Left lobe of liver (tissue), 2 donors: Measurements from ENCODE around the gene DNAJB4. TPM values are rescaled to one million over a fixed set of nuclear protein-coding genes. Genes with fewer than 3 reads are reported as not detected.
"Not testable (repeated sequence)": the region's sequence is repeated elsewhere in the genome, so short reads cannot be mapped to it uniquely, and the experiment has no call there.

ENCODE experiments used
- ATAC-seq: fragments of 200-7000 bp; cut with Tn5 transposase; one replicate; pipeline ENCODE4 v1.9.1; 2020; ENCODE audit warnings: mild to moderate bottlenecking, moderate library complexity
- DNase-seq: peaks from one replicate; pipeline ENCODE4 v3.0.0-alpha.2; 2020; ENCODE audit warnings: low spot score
- total RNA-seq: library from RNA; stranded (reverse); gene quantifications from one replicate; pipeline ENCODE4 v1.2.1, GENCODE V29; 2021
- donor health status: DM: no; HTN: no; CAD: no; lungs with moderate emphysema.
- donor health status: DM: no; HTN: yes; CAD: no.

The DNAJB4 gene
- total RNA-seq, 1 donor from 2014 or later, result 7.3 TPM

- no peak for ATAC-seq
- DNase-seq, result no peak
Measured at GRCh38 chr1:77989744-77990143, 15.0 kb upstream of the DNAJB4 start.

- DNase-seq, result no peak
- no peak for ATAC-seq
Measured at GRCh38 chr1:77990629-77991204, 14.0 kb upstream of the DNAJB4 start.

- DNase-seq (no peak), ATAC-seq (no peak)
Measured at GRCh38 chr1:77991638-77992037, 13.1 kb upstream of the DNAJB4 start.

GRCh38 chr1:77994117-77994705 lies 10.5 kb upstream of the DNAJB4 start:
- DNase-seq (no peak), ATAC-seq (no peak)

GRCh38 chr1:77996734-77997133 lies 8.0 kb upstream of the DNAJB4 start:
- ATAC-seq (no peak), DNase-seq (no peak)

GRCh38 chr1:78000536-78000935 lies 4.2 kb upstream of the DNAJB4 start:
- ATAC-seq, DNase-seq: not testable (repeated sequence)

GRCh38 chr1:78003070-78003746 lies 1.5 kb upstream of the DNAJB4 start:
- no peak for DNase-seq
- no peak for ATAC-seq

GRCh38 chr1:78003882-78004718 lies 639 bp upstream of the DNAJB4 start:
- ATAC-seq, result peak; percentile 61
- DNase-seq, result no peak

GRCh38 chr1:78005448-78005722 lies 646 bp downstream of the DNAJB4 start:
- DNase-seq (no peak), ATAC-seq (no peak)

GRCh38 chr1:78005755-78006154 lies 1.0 kb downstream of the DNAJB4 start:
- ATAC-seq, result peak; percentile 32

GRCh38 chr1:78006521-78006920 lies 1.8 kb downstream of the DNAJB4 start:
- no peak for DNase-seq
- ATAC-seq, result no peak

More at GRCh38 chr1:78005755-78006154, 1.0 kb downstream of the DNAJB4 start:
- DNase-seq, result no peak

GRCh38 chr1:78007677-78008341 lies 3.1 kb downstream of the DNAJB4 start:
- ATAC-seq (no peak), DNase-seq (no peak)

GRCh38 chr1:78009276-78009675 lies 4.5 kb downstream of the DNAJB4 start:
- DNase-seq, result no peak
- ATAC-seq, result no peak

- no peak for DNase-seq
- no peak for ATAC-seq
Measured at GRCh38 chr1:78009836-78010235, 5.1 kb downstream of the DNAJB4 start.

GRCh38 chr1:78011050-78011449 lies 6.3 kb downstream of the DNAJB4 start:
- ATAC-seq, result no peak
- DNase-seq, result no peak

GRCh38 chr1:78015148-78015547 lies 10.4 kb downstream of the DNAJB4 start:
- no peak for ATAC-seq
- DNase-seq, result no peak

GRCh38 chr1:78019024-78019423 lies 14.3 kb downstream of the DNAJB4 start:
- DNase-seq (no peak), ATAC-seq (no peak)

GRCh38 chr1:78021134-78021533 lies 16.4 kb downstream of the DNAJB4 start:
- ATAC-seq, DNase-seq: not testable (repeated sequence)

GRCh38 chr1:78029793-78030192 lies 25.1 kb downstream of the DNAJB4 start:
- ATAC-seq (no peak), DNase-seq (no peak)

- DNase-seq (no peak), ATAC-seq (no peak)
Measured at GRCh38 chr1:78032996-78033796, 28.5 kb downstream of the DNAJB4 start.
